PC-9 (cell line): Measurements from ENCODE around the gene CYGB. TPM values are rescaled to one million over a fixed set of nuclear protein-coding genes. Genes with fewer than 3 reads are reported as not detected.

ENCODE experiments used
- BruUV-seq: library from RNA; stranded (reverse); fragments of 400-500 nt; replicated peaks from 2 replicates; lab custom pipeline; 2021; lab: Mats Ljungman, UMichigan
- CTCF ChIA-PET: fragments of 300-600 bp; sonication (Branson Sonifier 250); formaldehyde crosslinking; loops from one replicate; lab custom pipeline; 2022; ENCODE audit warnings: antibody characterized with exemption; lab: Charles Lee
- POLR2A ChIA-PET: fragments of 300-600 bp; sonication (Branson Sonifier 250); formaldehyde crosslinking; loops from one replicate; lab custom pipeline; 2022; ENCODE audit warnings: antibody characterized with exemption; ENCODE audit not compliant: unreplicated experiment; lab: Charles Lee
- DNase-seq, 2 experiments: peaks; one replicate each; pipeline versions ENCODE4 v3.0.0 to v3.0.0-alpha.2; 2015 to 2022; ENCODE audit warnings: mixed read lengths in 1 of 2
- H2AFZ ChIP-seq: fragments of 200-600 bp; sonication (generic); 2 replicates; pipeline ENCODE4 v1.8.1; 2017; ENCODE audit warnings: antibody characterized with exemption
- H3F3A ChIP-seq: fragments of 200-600 bp; sonication (generic); 2 replicates; pipeline ENCODE4 v1.8.1; 2017; ENCODE audit warnings: antibody characterized with exemption, mild to moderate bottlenecking, low read depth; ENCODE audit not compliant: insufficient read depth
- H3K27ac ChIP-seq: fragments of 200-600 bp; sonication (generic); 2 replicates; pipeline ENCODE4 v1.6.1; 2016; ENCODE audit warnings: mixed run types
- H3K27me3 ChIP-seq: fragments of 200-600 bp; sonication (generic); 2 replicates; pipeline ENCODE4 v1.6.1; 2016; ENCODE audit warnings: low read depth, mixed run types; ENCODE audit not compliant: insufficient read depth
- H3K36me3 ChIP-seq: fragments of 200-600 bp; sonication (generic); 2 replicates; pipeline ENCODE4 v1.6.1; 2016; ENCODE audit warnings: low read depth, mixed run types
- H3K4me1 ChIP-seq: fragments of 200-600 bp; sonication (generic); replicated peaks from 2 replicates; pipeline ENCODE4 v1.6.1; 2016; ENCODE audit warnings: mixed run types; ENCODE audit not compliant: insufficient read depth
- H3K4me2 ChIP-seq: fragments of 200-600 bp; sonication (generic); 2 replicates; pipeline ENCODE4 v1.6.1; 2017; ENCODE audit warnings: mixed run types
- H3K4me3 ChIP-seq: fragments of 200-600 bp; sonication (generic); 2 replicates; pipeline ENCODE4 v1.6.1; 2016; ENCODE audit warnings: mixed run types
- H3K79me2 ChIP-seq: fragments of 200-600 bp; sonication (generic); 2 replicates; pipeline ENCODE4 v1.6.1; 2017; ENCODE audit warnings: low read depth, mixed run types
- H3K9me2 ChIP-seq: fragments of 200-600 bp; sonication (generic); 2 replicates; pipeline ENCODE4 v1.8.1; 2017; ENCODE audit warnings: mild to moderate bottlenecking; ENCODE audit not compliant: insufficient read depth
- H3K9me3 ChIP-seq: fragments of 200-600 bp; sonication (generic); 2 replicates; pipeline ENCODE4 v1.8.1; 2016; ENCODE audit warnings: low read depth; ENCODE audit not compliant: insufficient read depth
- H4K20me1 ChIP-seq: fragments of 200-600 bp; sonication (generic); 2 replicates; pipeline ENCODE4 v1.8.1; 2017; ENCODE audit not compliant: insufficient read depth
- CTCF ChIP-seq: fragments of 200-600 bp; sonication (generic); conservative IDR thresholded peaks from 2 replicates; pipeline ENCODE4 v1.6.1; 2017; ENCODE audit warnings: mixed run types, antibody characterized with exemption, mild to moderate bottlenecking, moderate library complexity
- EZH2 ChIP-seq: fragments of 200-600 bp; sonication (generic); IDR thresholded peaks from 2 replicates; pipeline ENCODE4 v1.8.0; 2017; ENCODE audit warnings: antibody characterized with exemption, low read depth
- intact Hi-C: fragments of 100-400 bp; cut with micrococcal nuclease; formaldehyde crosslinking; loops from one replicate; pipeline ENCODE4 v1.10.0; 2022; ENCODE audit not compliant: unreplicated experiment
- total RNA-seq: library from RNA; stranded (reverse); gene quantifications from 2 replicates; pipeline ENCODE4 v1.2.3, GENCODE V29; 2021

The CYGB gene
- total RNA-seq, 1 experiment from 2014 or later, result 1.1 TPM

- peak overlapping the region; percentile 38; the same call in 1 of the 2 replicates for H3K4me3 ChIP-seq
- no peaks in the 10 kb centered on the region; the same call in 1 of the 2 replicates for H3F3A ChIP-seq
- H3K36me3 ChIP-seq, result no peaks in the 10 kb centered on the region
- peaks cover 4% of the 10 kb centered on the region; the same call in 1 of the 2 replicates for H3K4me1 ChIP-seq
- peak overlapping the region; percentile 75 for H3K4me2 ChIP-seq
- H3K9me2 ChIP-seq, result no peaks in the 10 kb centered on the region
- no peak overlapping the region for H3K27ac ChIP-seq
- POLR2A ChIA-PET, result interaction anchor here (0.6 kb wide), 2 partner anchors 9 to 19 kb away, joined by 4 to 8 read pairs; no protein-coding TSS in a partner anchor
- H3K79me2 ChIP-seq, result no peaks in the 10 kb centered on the region
- no peaks in the 10 kb centered on the region for H3K27me3 ChIP-seq
- no peaks in the 10 kb centered on the region for H4K20me1 ChIP-seq
- intact Hi-C loops, result no loop called here
- DNase-seq, result peak; percentile 83 to 89
- H2AFZ ChIP-seq, result peak overlapping the region; percentile 48; the same call in 1 of the 2 replicates
- H3K9me3 ChIP-seq, result no peaks in the 10 kb centered on the region
- CTCF ChIA-PET, result interaction anchor here (0.6 to 1.2 kb wide), 5 partner anchors 12 to 973 kb away, joined by 3 to 10 read pairs (median 4); no protein-coding TSS in a partner anchor
- TF ChIP-seq EZH2, result no peak
- no peak for TF ChIP-seq CTCF
- TSS peak; percentile 55 for BruUV-seq
Measured at GRCh38 chr17:76540381-76541300, 3.1 kb upstream of the CYGB start.

DNA sequence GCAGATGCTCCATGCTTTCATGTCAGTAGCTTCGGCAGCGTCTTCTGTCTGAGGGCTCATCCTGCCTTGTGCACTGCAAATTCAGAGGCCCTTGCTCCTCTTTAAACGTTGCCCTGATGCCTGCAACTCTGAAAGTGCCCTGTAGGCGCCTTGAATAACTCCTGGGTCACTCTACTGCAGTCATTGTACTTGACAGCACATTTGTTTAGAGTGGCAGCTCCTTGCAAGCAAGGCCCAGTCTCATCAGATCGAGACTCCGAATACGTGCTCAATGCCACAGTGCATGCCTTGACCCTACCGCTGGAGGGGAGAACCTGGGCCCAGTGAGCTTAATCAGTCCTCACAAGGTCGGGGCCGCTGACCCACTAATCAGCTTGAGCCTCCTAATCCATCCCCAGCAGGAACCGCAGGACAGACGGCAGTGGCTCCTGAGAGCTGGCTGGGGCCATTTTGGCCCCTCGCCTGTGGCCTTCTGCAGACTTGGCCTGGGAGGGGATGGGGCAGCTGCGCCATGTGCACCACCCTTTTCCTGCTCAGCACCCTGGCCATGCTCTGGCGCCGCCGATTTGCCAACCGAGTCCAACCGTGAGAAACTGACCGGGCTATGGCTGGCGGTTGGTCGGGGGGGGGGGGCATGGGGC lies 2.2 kb upstream of the CYGB start, which contains the start of gene PRCD:
Gene PRCD, plus strand, starts transcription at position 414 of the 641 bp plus-strand sequence. Its CDS starts 98 bp downstream, at position 512.
- peak within 1 kb of the TSS; percentile 75 for H3K4me2 ChIP-seq
- H2AFZ ChIP-seq, result peak within 1 kb of the TSS; percentile 48; the same call in 1 of the 2 replicates
- CTCF ChIA-PET, result interaction anchor here (1.0 to 1.2 kb wide), 2 partner anchors 12 to 92 kb away, joined by 3 to 4 read pairs; no protein-coding TSS in a partner anchor

More for the DNA sequence above, 2.2 kb upstream of the CYGB start, which contains the start of gene PRCD:
- no peak for DNase-seq
- H3K36me3 ChIP-seq, result no peaks in the 10 kb centered on the region
- no peaks in the 10 kb centered on the region for H3K9me3 ChIP-seq
- peaks cover 13% of the 10 kb centered on the region for H3K4me1 ChIP-seq
- H3K9me2 ChIP-seq, result no peaks in the 10 kb centered on the region
- TF ChIP-seq EZH2 (no peak), CTCF (no peak)
- H3K4me3 ChIP-seq, result peak within 1 kb of the TSS; percentile 38; the same call in 1 of the 2 replicates
- no peaks in the 10 kb centered on the region for H3K27me3 ChIP-seq
- H3F3A ChIP-seq, result peaks cover 8% of the 10 kb centered on the region; the same call in 1 of the 2 replicates
- H3K27ac ChIP-seq, result no peak within 1 kb of the TSS
- BruUV-seq, result no TSS peak
- no peaks in the 10 kb centered on the region for H3K79me2 ChIP-seq
- POLR2A ChIA-PET, result no interaction called here
- intact Hi-C loops, result no loop called here
- no peaks in the 10 kb centered on the region for H4K20me1 ChIP-seq
